ENCODE data around the gene ECPAS. TPM values are rescaled to one million over a fixed set of nuclear protein-coding genes. Genes with fewer than 3 reads are reported as not detected.

The ECPAS gene
- total and polyA plus RNA-seq, 4 donors = 17.4 to 93.2 (median 47.2) TPM

GRCh38 chr9:111366978-111367377, 117.2 kb downstream of the ECPAS start:
- Histone ChIP-seq H3K36me3 (ENCODE audit: control insufficient read depth in 4 of 4, insufficient read depth in 4 of 4, low read length in 4 of 4) (peaks cover 28 to 51% (median 34%) of the 10 kb centered on the region in 4 donors), H3K9ac (ENCODE audit: insufficient read depth in 1 of 2, low read length in 2 of 2) (no peak overlapping the region), H3K4me1 (ENCODE audit: control insufficient read depth in 5 of 5, insufficient read depth in 5 of 5, low read length in 5 of 5) (no peaks in the 10 kb centered on the region), H3K27me3 (ENCODE audit: control insufficient read depth in 3 of 3, insufficient read depth in 3 of 3, low read length in 2 of 3) (no peaks in the 10 kb centered on the region), H3K4me3 (no peak overlapping the region), H3K27ac (ENCODE audit: low read depth in 1 of 2, low read length in 1 of 2) (no peak overlapping the region), H3K9me3 (ENCODE audit: control insufficient read depth in 4 of 4, insufficient read depth in 3 of 4, low read length in 3 of 4) (no peaks in the 10 kb centered on the region)
- TF ChIP-seq CTCF (IDR thresholded peaks at IDR 0.05; ENCODE audit: control extremely low read depth, extremely low read depth) = no peak
- ATAC-seq (ENCODE audit: insufficient read depth, low FRiP score) (no peak), DNase-seq (no peak)
- 94 to 97% methylated on average over 1 of the region's 1 CpG for WGBS, 2 donors

GRCh38 chr9:111362526-111362925, 121.7 kb downstream of the ECPAS start:
- ATAC-seq (ENCODE audit: insufficient read depth, low FRiP score) = no peak
- Histone ChIP-seq H3K9me3 (ENCODE audit: control insufficient read depth in 4 of 4, insufficient read depth in 3 of 4, low read length in 3 of 4) (no peaks in the 10 kb centered on the region), H3K9ac (ENCODE audit: insufficient read depth in 1 of 2, low read length in 2 of 2) (no peak overlapping the region), H3K36me3 (ENCODE audit: control insufficient read depth in 4 of 4, insufficient read depth in 4 of 4, low read length in 4 of 4) (peaks cover 2 to 28% (median 7%) of the 10 kb centered on the region in 4 donors), H3K4me1 (ENCODE audit: control insufficient read depth in 5 of 5, insufficient read depth in 5 of 5, low read length in 5 of 5) (no peaks in the 10 kb centered on the region), H3K27ac (ENCODE audit: low read depth in 1 of 2, low read length in 1 of 2) (no peak overlapping the region), H3K27me3 (ENCODE audit: control insufficient read depth in 3 of 3, insufficient read depth in 3 of 3, low read length in 2 of 3) (no peaks in the 10 kb centered on the region), H3K4me3 (no peak overlapping the region)
- 81 to 90% methylated on average over 5 of the region's 5 CpGs for WGBS, 2 donors
- no peak for TF ChIP-seq CTCF (IDR thresholded peaks at IDR 0.05; ENCODE audit: control extremely low read depth, extremely low read depth)
- no peak for DNase-seq

- peaks cover 0 to 1% (median 0%) of the 10 kb centered on the region in 5 donors for H3K4me1 ChIP-seq (ENCODE audit: control insufficient read depth in 5 of 5, insufficient read depth in 5 of 5, low read length in 5 of 5)
- no peak overlapping the region for H3K27ac ChIP-seq (ENCODE audit: low read depth in 1 of 2, low read length in 1 of 2)
- TF ChIP-seq CTCF (IDR thresholded peaks at IDR 0.05; ENCODE audit: control extremely low read depth, extremely low read depth) = no peak
- H3K9me3 ChIP-seq (ENCODE audit: control insufficient read depth in 4 of 4, insufficient read depth in 3 of 4, low read length in 3 of 4) = no peaks in the 10 kb centered on the region
- DNase-seq (no peak), ATAC-seq (ENCODE audit: insufficient read depth, low FRiP score) (no peak)
- H3K4me3 ChIP-seq = no peak overlapping the region
- no peak overlapping the region for H3K9ac ChIP-seq (ENCODE audit: insufficient read depth in 1 of 2, low read length in 2 of 2)
- H3K36me3 ChIP-seq (ENCODE audit: control insufficient read depth in 4 of 4, insufficient read depth in 4 of 4, low read length in 4 of 4) = peaks cover 2 to 28% (median 6%) of the 10 kb centered on the region in 4 donors
- H3K27me3 ChIP-seq (ENCODE audit: control insufficient read depth in 3 of 3, insufficient read depth in 3 of 3, low read length in 2 of 3) = no peaks in the 10 kb centered on the region
- WGBS, 2 donors = 94 to 95% methylated on average over 2 of the region's 2 CpGs
These were observed 123.3 kb downstream of the ECPAS start for GRCh38 chr9:111360881-111361280.
